Activated CD8-positive, alpha-beta memory T cell treated with anti-CD3 and anti-CD28 coated beads for 4 hours (primary cell): Measurements from ENCODE around the gene ADSS2.
"Not testable (repeated sequence)": the region's sequence is repeated elsewhere in the genome, so short reads cannot be mapped to it uniquely, and the experiment has no call there.

ENCODE experiments used
- DNase-seq, 2 donors: peaks; one replicate each; pipeline ENCODE4 v3.0.0-alpha.2; 2020; ENCODE audit warnings: low read depth in 2 of 2

Gene ADSS2

DNA sequence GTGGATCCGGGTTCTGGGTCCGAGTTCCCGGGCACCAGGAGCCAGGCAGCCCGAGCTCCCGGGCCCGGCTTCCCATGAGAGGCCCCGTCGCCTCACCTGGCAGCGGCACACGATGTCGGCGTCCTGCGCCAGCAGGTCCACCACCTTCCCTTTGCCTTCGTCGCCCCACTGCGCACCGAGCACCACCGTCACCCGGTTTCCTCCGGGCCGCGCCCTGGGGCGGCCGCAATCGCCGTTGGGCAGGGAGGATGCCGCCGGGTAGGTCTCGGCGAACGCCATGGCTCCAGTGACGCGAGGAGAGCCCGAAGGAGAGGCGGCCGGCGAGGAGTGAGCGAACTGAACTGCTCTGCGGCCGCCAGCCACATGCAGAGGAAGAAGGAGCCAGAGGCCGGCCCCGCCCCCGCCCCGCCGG lies at the start of gene ADSS2:
ADSS2 (minus strand) TSS at position 371 of the 412 bp plus-strand sequence; CDS start at position 279, 92 bp downstream.
- DNase-seq: no peak

- DNase-seq: not testable (repeated sequence)
These were observed 48.8 kb upstream of the ADSS2 start for GRCh38 chr1:244500515-244500914.

DNA sequence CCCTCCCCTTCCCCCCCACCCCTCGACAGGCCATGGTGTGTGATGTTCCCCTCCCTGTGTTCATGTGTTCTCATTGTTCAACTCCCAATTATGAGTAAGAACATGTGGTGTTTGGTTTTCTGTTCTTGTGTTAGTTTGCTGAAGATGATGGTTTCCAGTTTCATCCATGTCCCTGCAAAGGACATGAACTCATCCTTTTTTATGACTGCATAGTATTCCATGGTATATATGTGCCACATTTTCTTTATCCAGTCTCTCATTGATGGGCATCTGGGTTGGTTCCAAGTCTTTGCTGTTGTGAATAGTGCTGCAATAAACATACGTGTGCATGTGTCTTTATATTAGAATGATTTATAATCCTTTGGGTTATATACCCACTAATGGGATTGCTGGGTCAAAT lies 47.8 kb upstream of the ADSS2 start:
- not testable (repeated sequence) for DNase-seq

GRCh38 chr1:244497805-244498204 lies 46.1 kb upstream of the ADSS2 start:
- DNase-seq: no peak

GRCh38 chr1:244496186-244496585 lies 44.5 kb upstream of the ADSS2 start:
- DNase-seq: no peak

DNA sequence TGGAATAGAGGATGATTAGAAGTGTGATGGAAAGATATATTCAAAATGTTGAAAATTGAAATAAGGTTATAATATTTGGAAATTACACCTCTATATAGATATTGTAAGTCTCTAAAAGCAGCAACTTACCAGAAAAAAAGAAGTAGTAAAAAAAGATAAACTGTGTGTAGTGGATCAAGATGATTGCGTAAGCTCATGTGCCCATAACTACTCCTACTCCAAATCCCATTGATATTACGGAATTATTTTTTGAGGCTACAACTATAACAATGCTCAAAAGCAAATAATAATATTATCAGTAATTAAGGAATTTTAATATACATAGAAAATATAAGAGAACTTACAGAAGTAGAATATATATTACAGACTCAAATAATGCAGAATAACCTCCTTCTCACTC lies 42.9 kb upstream of the ADSS2 start:
- DNase-seq: no peak

- DNase-seq: not testable (repeated sequence)
These were observed 33.3 kb upstream of the ADSS2 start for GRCh38 chr1:244484971-244485370.

DNA sequence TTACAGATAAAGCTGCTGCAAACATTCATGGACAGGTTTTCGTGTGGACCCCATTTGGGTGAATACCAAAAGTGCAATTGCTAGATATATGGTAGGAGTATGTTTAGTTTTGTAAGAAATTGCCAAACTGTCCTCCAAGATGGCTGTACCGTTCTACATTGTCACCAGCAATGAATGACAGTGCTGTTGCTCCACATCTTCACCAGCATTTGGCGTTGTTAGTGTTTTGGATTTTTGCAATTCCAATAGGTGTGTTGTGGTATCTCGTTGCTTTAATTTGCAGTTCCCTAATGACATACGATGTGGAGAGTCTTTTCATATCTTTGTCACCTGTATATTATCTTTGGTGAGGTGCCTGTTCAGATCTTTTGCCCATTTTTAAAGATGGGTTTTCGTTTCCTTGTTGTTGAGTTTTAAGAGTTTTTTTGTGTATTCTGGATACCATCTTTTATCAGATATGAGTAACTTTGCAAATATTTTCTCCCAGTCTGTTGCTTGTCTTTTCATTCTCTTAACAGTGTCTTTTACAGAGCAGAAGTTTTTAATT lies 21.4 kb upstream of the ADSS2 start:
- no peak for DNase-seq

GRCh38 chr1:244466724-244467123 lies 15.0 kb upstream of the ADSS2 start:
- DNase-seq: no peak

- peak; percentile 46 to 47 for DNase-seq
These were observed 9.7 kb upstream of the ADSS2 start, which contains the start of gene CATSPERE for GRCh38 chr1:244461245-244462071. Gene CATSPERE (plus strand): TSS chr1:244461273. CDS start chr1:244461430, 157 bp downstream.

GRCh38 chr1:244460197-244460596 lies 8.5 kb upstream of the ADSS2 start:
- no peak for DNase-seq

DNA sequence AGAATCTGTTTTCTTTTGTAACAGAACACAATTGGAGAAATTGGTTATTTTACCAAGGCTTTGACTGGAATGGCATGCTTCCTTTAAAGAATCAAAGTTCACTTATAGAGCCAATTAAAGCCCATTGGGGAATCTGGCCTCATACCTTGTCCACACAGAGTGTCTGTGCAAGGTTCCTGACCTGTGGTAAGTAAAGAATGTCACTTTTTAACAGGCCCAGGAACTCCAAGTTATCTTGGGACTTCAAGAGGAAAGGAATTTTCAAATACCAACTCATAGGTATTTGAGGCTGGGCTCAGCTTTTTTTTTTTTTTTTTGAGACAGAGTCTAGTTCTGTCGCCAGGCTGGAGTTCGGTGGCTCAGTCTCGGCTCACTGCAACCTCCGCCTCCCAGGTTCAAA lies 7.1 kb upstream of the ADSS2 start:
- DNase-seq: no peak

DNA sequence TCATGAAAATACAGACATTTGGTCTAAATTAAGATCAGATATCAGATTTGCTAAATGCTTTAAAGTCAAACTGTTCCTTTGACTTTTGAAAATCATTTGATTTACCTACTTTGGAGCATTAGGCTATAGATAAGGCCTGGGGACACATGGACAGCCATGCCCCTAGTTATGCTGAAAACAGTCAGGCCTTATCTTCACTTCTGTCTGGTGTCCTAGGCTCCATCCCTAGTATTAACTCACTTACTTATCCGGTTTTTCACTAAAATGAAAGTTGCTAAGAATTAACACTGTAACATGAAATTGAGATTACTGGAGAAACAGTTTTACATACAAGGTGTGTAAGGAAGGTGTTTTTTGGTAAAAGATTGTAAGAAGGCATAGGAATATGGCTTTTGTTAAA lies 4.9 kb upstream of the ADSS2 start:
- DNase-seq: no peak

GRCh38 chr1:244454412-244454811 lies 2.7 kb upstream of the ADSS2 start:
- DNase-seq: no peak

DNA sequence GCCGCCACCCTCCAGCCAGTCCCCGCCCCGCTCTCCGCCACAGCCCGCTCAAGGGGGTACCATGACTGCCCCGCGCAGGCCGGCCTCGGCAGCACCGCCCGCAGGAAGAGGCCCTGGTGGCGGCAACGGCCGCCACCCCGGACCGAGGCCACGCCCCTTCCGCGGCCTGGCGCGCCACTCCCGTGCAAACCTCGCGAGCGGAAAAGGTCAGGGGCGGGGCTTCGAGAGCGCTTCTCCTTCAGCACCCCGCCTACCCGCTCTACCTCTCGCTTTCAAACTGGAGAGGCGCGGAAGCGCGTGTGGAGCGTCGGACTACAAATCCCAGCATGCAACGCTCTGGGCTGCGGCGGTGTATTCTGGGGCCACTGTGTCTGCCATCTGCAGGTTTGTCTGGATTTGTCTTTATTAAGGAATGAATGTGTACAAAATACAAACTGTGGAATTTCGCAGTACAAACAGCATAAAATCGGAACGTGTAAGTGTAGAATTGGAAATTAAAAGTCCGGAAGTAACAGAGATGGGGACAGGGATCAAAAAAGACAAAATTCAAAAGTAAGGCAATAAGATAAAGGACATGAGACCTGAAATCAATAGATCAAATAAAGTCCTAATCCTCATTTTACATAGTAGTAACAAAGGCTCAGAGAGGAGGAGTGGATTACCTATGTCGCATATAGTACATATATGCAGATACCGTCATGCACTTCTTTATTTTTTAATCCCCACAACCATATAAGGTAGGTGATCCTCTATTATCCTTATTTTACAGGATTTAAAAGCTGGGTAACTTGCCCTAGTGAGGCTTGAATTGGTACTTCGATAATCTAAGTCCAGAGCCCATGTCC lies 464 bp upstream of the ADSS2 start:
- DNase-seq: peak; percentile 98

GRCh38 chr1:244450597-244451538 lies 841 bp downstream of the ADSS2 start:
- peak; percentile 31 to 48 for DNase-seq

- DNase-seq: no peak
These were observed 1.7 kb downstream of the ADSS2 start for GRCh38 chr1:244449936-244450508.

DNA sequence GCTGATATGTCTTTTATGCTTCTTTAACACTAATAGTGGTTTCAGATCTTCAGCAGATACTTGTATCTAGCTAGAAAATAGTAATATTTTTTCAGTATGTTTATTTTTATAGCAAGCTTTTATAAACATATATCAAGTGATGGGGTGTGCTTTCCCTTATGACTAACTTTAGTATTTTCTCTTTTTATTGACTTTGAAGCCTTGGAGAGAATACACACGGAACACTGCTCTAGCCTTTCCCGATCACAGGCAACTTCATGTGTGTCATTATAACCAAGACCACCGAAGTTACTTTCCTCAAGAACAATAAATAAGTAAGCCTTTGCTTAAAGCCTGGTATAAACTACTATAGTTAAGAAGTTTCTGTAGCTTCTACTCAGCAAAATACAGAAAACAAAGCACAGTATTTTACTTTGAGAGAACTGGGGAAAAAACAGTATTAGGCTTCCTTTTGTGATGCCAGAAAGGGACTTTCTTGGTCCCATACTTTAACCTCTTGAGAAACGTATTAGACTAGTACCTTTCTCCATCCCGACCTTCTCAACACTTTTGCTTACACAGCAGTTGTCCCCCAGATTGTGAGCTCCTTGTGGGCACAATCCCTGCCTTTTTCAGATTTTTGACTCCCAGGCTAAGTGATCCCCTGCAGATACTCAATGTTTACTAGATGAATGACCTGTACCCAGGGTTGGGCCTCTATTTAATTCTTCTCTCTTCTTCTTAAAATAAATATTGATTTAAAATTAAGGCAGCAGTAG lies 3.3 kb downstream of the ADSS2 start:
- no peak for DNase-seq

DNA sequence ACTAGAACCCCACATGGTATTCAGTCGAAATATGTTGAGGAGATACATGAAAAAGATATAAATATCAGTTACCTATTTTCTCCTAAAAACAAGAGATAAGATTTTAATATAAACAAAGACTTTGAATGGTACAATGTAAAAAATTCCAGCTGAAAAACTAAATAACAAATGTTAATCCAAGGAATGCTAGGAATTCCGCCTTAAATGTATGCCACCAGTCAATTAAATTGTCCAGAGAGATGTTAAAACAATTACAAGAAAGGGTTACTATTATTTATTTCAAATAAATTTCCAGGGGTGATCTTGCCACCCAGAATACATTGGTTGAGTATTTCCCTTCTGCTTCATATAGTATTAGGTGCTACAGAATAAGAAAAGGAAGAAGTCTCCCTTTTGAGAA lies 4.2 kb downstream of the ADSS2 start:
- no peak for DNase-seq

DNA sequence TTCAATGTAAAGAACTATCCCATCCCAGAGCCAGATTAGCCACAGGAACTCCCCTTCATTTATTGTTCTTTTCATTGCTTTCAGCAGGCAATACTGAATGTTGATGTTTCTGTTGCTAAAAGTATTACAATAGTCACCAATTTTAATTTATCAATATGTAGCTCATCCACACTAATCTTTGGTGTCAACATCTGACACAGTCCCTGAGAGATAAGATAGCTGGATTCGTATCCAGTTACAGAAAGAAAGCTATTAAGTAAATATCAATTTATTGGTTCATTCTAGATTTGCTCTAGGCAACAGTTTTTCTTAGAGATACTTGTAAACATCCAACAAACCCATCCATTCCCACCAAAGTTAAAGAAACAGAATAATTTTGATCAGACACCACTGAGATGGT lies 4.7 kb downstream of the ADSS2 start:
- DNase-seq: no peak
